Muscle layer of duodenum (tissue), 2 donors: ENCODE data around the gene QKI.

ENCODE experiments used
- H3K27ac ChIP-seq: one replicate; pipeline ENCODE4 v1.7.0; 2013; ENCODE audit warnings: mild to moderate bottlenecking, low read length
- H3K27me3 ChIP-seq: one replicate; pipeline ENCODE4 v1.7.0; 2013; ENCODE audit warnings: low read depth, mild to moderate bottlenecking, control low read depth, low read length
- H3K36me3 ChIP-seq, 2 donors: one replicate each; pipeline ENCODE4 v1.7.0; 2013; ENCODE audit warnings: low read length in 2 of 2, control low read depth in 1 of 2, mild to moderate bottlenecking in 1 of 2; ENCODE audit not compliant: insufficient read depth in 2 of 2, control insufficient read depth in 1 of 2
- H3K4me1 ChIP-seq, 2 donors: one replicate each; pipeline ENCODE4 v1.7.0; 2013; ENCODE audit warnings: low read length in 2 of 2, mild to moderate bottlenecking in 2 of 2, control low read depth in 1 of 2, moderate library complexity in 1 of 2; ENCODE audit not compliant: insufficient read depth in 2 of 2, control insufficient read depth in 1 of 2
- H3K4me3 ChIP-seq, 2 donors: one replicate each; pipeline ENCODE4 v1.7.0; 2013; ENCODE audit warnings: low read length in 2 of 2, low read depth in 1 of 2, mild to moderate bottlenecking in 1 of 2
- H3K9me3 ChIP-seq, 2 donors: one replicate each; pipeline ENCODE4 v1.7.0; 2013; ENCODE audit warnings: low read length in 2 of 2, control low read depth in 1 of 2, mild to moderate bottlenecking in 1 of 2; ENCODE audit not compliant: control insufficient read depth in 1 of 2
- donor health status: healthy.

QKI gene

DNA sequence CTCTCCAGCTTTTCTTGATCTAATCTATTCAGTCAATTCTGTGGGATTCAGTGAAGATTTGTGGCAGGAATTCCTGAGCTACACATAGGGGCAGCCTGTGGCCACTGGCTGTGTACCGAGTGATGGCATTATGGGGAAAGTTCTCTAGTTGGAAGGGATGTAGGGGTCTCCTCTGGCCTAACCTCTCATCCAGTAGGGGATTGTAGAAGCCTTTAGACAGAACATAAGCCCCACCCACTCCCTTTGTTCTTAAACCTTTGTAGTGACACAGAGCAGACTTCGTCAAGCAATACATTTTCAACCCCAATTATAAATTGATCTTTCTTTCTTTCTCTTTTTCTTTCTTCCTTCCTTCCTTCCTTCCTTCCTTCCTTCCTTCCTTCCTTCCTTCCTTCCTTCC, 188.9 kb downstream of the QKI start:
- no peaks in the 10 kb centered on the region for H3K9me3 ChIP-seq
- H3K4me3 ChIP-seq, result no peak overlapping the region
- no peak overlapping the region for H3K27ac ChIP-seq
- H3K27me3 ChIP-seq, result no peaks in the 10 kb centered on the region
- no peaks in the 10 kb centered on the region for H3K36me3 ChIP-seq
- H3K4me1 ChIP-seq, result no peaks in the 10 kb centered on the region

DNA sequence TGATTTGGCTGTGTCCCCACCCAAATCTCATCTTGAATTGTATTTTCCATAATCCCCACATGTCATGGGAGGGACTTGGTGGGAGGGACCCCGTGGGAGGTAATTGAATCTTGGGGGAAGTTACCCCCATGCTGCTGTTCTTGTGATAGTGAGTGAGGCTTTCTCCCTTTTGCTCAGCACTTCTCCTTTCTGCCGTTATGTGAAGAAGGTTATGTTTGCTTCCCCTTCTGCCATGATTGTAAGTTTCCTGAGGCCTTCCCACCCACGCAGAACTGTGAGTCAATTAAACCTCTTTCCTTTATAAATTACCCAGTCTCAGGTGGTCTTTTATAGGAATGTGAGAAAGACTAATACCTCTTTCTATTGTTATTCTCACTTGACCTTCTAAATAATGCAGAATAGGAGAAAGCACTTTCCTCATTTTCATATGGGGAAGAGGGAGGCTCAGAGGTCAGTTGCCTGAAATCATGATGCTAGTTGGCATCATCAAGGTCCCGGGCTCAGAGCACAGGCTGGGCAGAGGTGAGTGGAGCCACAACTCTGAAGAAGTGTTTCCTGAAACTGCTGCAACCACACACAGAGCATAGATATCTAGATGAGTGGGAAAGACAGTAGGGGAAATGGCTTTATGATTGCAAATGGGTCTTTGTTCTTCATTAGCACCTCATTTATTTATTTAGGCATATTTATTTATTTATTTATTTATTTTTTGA, 191.0 kb downstream of the QKI start:
- no peaks in the 10 kb centered on the region for H3K9me3 ChIP-seq
- H3K4me3 ChIP-seq, result no peak overlapping the region
- no peaks in the 10 kb centered on the region for H3K4me1 ChIP-seq
- no peak overlapping the region for H3K27ac ChIP-seq
- no peaks in the 10 kb centered on the region for H3K27me3 ChIP-seq
- no peaks in the 10 kb centered on the region for H3K36me3 ChIP-seq

DNA sequence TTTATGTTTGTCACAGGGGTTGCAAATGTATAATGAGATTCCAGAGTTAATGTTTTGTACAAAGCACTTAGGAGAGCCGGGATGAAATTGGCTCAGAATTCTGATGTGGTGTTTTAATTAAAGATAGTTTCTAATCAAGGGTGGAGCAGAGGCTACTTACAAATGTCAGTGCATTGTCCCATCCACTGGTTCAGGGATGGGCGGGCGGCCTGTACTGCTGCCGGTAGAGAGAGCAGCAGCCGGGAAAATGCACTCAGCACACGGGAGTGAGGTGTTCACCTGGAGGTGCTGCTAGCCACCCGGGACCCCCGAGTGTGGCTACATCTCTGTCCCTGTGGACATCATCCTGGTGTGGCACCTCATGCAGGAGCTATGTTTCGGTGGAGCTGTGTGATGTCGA, 193.3 kb downstream of the QKI start:
- H3K4me3 ChIP-seq, result no peak overlapping the region
- no peaks in the 10 kb centered on the region for H3K36me3 ChIP-seq
- peaks cover 0 to 7% of the 10 kb centered on the region in 2 donors for H3K4me1 ChIP-seq
- H3K27me3 ChIP-seq, result no peaks in the 10 kb centered on the region
- no peak overlapping the region for H3K27ac ChIP-seq
- no peaks in the 10 kb centered on the region for H3K9me3 ChIP-seq

DNA sequence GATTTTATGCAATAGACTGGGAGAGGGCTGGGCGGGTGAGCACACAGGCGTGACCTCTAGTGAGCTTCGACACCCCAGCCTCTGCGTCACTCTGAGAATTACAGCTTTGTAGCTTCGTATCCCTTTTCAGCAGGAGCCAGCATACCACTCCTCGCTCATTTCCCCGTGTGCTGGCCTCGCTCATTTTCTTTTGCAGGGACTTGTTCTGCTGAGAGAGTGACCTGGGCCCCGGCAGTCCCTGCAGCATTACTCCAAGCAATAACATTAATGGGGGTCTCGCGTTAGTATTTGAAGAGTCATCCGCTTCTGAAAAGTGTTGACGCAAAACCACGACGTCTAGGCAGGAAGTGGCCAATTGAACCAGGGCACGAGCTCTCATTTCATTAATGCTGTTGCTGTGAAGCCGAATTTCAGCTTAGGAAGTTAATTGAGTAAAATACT, 193.7 kb downstream of the QKI start:
- peaks cover 0 to 7% of the 10 kb centered on the region in 2 donors for H3K4me1 ChIP-seq
- H3K36me3 ChIP-seq, result no peaks in the 10 kb centered on the region
- H3K4me3 ChIP-seq, result no peak overlapping the region
- no peaks in the 10 kb centered on the region for H3K9me3 ChIP-seq
- no peak overlapping the region for H3K27ac ChIP-seq
- H3K27me3 ChIP-seq, result no peaks in the 10 kb centered on the region

DNA sequence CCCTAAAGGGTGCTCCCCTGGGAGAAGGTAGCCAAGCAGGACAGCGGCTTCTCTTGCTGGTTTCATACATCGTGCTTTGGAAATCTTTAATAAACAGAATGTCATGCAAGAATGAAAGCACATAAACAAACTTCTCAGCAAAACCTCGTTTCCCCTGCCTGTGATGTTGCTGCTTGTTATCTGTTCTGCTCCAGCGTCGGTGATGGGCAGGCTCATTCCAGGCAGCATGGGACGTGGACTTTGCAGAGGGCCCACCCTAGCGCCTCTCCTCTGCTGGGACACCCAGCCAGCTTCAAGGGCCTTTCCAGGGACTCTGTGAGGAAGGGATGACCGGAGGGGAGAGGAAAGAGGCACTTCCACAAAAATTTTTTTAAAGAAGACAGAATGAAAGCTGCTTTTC, 197.7 kb downstream of the QKI start:
- Histone ChIP-seq H3K27ac (no peak overlapping the region), H3K9me3 (no peaks in the 10 kb centered on the region), H3K4me3 (no peak overlapping the region), H3K4me1 (peaks cover 0 to 7% of the 10 kb centered on the region in 2 donors), H3K27me3 (no peaks in the 10 kb centered on the region), H3K36me3 (no peaks in the 10 kb centered on the region)

DNA sequence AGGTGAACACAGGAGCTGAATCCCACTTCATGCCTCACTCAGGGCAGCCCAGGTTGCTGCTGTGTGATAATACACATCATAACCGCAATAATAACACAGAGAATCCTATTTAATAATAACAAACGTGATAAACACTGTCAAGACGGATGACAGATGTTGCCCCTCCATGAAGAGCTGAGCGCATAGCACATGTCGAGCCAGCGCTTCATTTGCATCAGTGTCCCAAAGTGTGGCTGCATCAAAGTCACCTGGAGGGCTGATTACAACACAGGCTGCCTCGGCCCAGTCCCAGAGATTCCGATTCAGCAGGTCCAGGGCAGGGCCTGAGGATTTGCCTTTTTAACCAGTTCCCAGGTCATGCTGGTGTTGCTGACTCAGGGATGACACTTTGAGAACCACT, 198.5 kb downstream of the QKI start:
- H3K36me3 ChIP-seq, result no peaks in the 10 kb centered on the region
- H3K27me3 ChIP-seq, result no peaks in the 10 kb centered on the region
- H3K27ac ChIP-seq, result no peak overlapping the region
- H3K9me3 ChIP-seq, result no peaks in the 10 kb centered on the region
- H3K4me3 ChIP-seq, result no peak overlapping the region
- peaks cover 0 to 7% of the 10 kb centered on the region in 2 donors for H3K4me1 ChIP-seq

DNA sequence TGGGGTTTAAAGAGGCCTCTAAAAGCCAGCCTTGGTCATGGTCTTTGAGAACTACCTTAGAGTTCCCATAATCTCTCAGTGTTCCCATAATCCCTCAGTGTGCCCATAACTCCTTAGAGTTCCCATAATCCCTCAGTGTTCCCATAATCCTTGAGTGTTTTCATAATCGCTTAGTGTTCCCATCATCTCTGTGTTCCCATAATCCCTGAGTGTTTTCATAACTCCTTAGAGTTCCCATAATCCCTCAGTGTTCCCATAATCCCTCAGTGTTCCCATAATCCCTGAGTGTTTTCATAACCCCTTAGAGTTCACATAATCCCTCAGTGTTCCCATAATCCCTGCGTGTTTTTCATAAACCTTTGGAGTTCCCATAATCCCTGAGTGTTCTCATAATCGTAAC, 199.2 kb downstream of the QKI start:
- no peaks in the 10 kb centered on the region for H3K9me3 ChIP-seq
- no peak overlapping the region for H3K27ac ChIP-seq
- H3K4me3 ChIP-seq, result no peak overlapping the region
- H3K36me3 ChIP-seq, result no peaks in the 10 kb centered on the region
- H3K4me1 ChIP-seq, result peaks cover 0 to 7% of the 10 kb centered on the region in 2 donors
- no peaks in the 10 kb centered on the region for H3K27me3 ChIP-seq

DNA sequence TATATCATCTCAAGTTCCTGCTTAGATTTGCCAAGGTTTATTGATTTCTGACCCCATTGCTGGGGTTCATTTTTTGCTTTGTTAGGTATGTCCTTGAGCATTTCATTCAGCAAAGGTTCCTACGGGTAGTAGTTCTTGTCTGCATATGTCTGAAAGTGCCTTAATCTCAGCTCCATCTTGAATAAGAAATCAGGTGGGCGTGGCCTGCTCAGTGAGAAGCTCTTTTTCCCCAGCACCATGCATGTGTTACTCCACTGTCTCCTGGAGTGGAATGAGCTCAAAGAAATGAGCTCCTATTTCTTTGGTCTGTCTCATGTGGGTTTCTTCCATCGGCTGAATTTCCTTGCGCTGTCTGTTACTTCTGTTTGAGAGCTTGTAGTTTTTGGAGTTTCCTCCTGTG, 201.9 kb downstream of the QKI start:
- no peaks in the 10 kb centered on the region for H3K9me3 ChIP-seq
- H3K36me3 ChIP-seq, result no peaks in the 10 kb centered on the region
- H3K4me3 ChIP-seq, result no peak overlapping the region
- no peaks in the 10 kb centered on the region for H3K27me3 ChIP-seq
- no peak overlapping the region for H3K27ac ChIP-seq
- H3K4me1 ChIP-seq, result peaks cover 0 to 7% of the 10 kb centered on the region in 2 donors

DNA sequence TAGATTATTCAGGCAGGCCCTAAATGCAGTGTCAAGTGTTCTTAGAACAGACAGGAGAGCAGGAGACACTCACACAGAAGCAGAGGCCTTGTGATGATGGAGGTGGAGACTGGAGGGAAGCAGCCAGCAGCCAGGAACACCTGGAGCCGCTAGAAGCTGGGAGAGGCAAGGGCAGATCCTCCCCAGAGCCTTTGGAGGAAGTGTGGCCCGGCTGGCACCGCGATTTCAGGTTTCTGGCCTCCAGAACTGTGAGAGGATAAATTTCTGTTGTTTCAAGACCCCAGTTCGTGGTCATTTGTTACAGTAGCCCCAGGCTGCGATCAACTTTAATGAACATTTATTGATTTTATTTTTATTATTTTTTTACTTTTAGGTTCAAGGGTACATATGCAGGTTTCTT, 203.0 kb downstream of the QKI start:
- Histone ChIP-seq H3K4me3 (no peak overlapping the region), H3K36me3 (no peaks in the 10 kb centered on the region), H3K9me3 (no peaks in the 10 kb centered on the region), H3K4me1 (no peaks in the 10 kb centered on the region), H3K27ac (no peak overlapping the region), H3K27me3 (no peaks in the 10 kb centered on the region)

DNA sequence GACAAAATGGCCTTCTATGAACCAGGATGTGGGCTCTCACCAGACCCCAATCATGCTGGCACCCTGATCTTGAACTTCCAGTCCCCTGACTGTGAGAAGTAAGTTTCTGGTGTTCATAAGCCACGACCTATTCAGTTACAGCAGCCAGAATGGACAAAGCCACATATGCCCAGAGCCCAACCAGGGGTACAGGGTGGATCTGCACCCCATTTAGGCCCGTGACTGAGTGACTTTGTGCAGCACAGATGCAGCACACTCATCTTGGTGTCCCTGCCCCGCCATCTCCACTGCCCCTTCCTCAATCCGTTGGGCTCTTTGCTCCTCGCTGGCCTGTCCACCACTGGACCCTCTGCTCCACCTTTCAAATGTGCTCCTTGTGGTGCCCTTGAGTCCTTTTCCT, 205.6 kb downstream of the QKI start:
- H3K36me3 ChIP-seq, result no peaks in the 10 kb centered on the region
- no peaks in the 10 kb centered on the region for H3K9me3 ChIP-seq
- H3K27me3 ChIP-seq, result no peaks in the 10 kb centered on the region
- no peaks in the 10 kb centered on the region for H3K4me1 ChIP-seq
- no peak overlapping the region for H3K4me3 ChIP-seq
- no peak overlapping the region for H3K27ac ChIP-seq

DNA sequence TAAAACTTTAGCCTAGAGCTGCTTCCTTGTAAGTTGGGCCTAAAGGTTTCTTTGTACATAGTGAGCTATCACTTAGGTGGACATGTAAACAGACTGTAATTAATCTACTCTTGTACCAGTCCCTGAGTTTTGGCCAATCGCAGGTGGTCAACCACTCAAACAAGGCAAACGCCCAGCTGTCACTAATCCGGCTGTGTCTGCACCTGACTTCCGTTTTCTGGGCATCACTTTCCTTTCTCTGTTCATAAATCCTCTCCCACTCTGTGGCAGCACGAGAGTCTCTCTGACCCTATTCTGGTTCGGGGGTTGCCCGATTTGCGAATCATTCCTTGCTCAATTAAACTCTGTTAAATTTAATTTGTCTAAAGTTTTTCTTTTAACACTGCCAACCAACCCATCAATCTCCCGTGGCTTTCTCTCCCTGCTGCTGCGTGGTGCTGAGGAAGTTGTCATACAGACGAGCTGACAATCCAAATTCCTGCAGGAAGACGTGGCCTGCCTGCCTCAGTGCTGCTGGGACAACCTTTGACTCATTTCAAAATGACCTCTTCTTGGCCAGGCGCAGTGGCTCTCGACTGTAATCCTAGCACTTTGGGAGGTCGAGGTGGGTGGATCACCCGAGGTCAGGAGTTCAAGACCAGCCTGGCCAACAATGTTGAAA, 206.3 kb downstream of the QKI start:
- no peaks in the 10 kb centered on the region for H3K4me1 ChIP-seq
- no peak overlapping the region for H3K27ac ChIP-seq
- H3K36me3 ChIP-seq, result no peaks in the 10 kb centered on the region
- H3K9me3 ChIP-seq, result no peaks in the 10 kb centered on the region
- H3K4me3 ChIP-seq, result no peak overlapping the region
- no peaks in the 10 kb centered on the region for H3K27me3 ChIP-seq

DNA sequence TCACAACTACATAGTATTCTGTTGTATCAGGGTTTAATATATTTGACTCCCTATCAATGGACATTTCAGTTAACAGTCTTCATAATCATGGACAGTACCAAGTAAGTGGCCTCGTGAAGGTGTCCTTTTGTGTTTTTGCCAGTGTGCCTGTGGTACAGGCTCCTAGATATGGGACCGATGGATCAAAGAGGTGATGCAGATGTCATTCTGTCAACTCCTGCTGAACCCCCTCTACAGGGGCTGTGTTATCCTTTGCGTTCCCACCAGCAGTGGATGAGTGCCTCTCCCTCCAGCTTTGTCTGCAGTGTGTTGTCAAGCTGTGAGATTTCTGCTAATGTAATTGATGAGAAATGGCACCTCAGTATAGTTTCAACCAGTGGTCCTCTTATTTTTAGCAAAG, 210.7 kb downstream of the QKI start:
- Histone ChIP-seq H3K27me3 (no peaks in the 10 kb centered on the region), H3K4me3 (no peak overlapping the region), H3K36me3 (no peaks in the 10 kb centered on the region), H3K9me3 (peaks cover 0 to 13% of the 10 kb centered on the region in 2 donors), H3K27ac (no peak overlapping the region), H3K4me1 (no peaks in the 10 kb centered on the region)
